NCI-H2227 treated with DMSO at 0.1 percent for 48 hours (cell line): ENCODE measurements around the gene BTN3A1.
"Not testable (repeated sequence)": the region's sequence is repeated elsewhere in the genome, so short reads cannot be mapped to it uniquely, and the experiment has no call there.

Experiments used
- DNase-seq: peaks from one replicate; lab custom pipeline; 2025; lab: John Stamatoyannopoulos, UW

BTN3A1 gene

GRCh38 chr6:26401987-26402658 lies at the start of gene BTN3A1:
BTN3A1 (plus strand) TSS chr6:26402275; CDS start chr6:26405564, 3,289 bp downstream.
- DNase-seq: peak; percentile 95

DNA sequence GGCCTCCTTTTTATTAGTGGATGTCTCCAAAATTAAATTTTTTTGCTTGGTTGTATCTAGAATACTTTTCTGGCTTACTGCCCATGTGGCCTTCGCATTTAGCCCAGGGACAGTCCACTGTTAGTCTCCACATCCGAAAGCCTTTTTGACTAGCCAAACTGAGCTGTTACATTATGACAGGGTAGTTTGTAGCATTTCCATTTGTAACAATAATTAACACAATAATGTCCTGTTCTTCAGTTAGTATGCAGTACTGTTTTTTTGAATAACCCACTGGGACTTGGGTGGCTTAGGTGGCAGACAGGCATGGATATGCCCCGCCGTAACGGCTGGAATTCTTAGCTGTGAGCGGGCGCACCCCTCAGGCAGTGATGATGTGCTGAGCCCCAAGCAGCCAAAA lies 49.8 kb upstream of the BTN3A1 start:
- DNase-seq: no peak

DNA sequence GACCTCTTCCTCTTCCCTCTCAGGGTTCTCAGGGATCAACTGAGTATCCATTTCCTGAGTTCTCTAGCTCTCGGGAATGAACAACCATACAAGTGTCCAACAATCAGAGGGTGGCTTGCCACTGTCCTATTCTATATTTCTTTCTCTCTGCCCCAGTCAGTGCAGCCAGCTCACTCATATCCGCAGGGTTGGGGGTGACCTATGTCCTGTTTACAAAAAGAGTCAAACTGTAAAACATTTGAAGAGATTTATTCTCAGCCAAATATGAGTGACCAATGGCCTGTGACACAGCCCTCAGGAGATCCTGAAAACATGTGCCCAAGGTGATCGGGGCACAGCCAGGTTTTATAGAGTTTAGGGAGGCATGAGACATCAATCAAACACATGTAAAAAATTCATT lies 47.9 kb upstream of the BTN3A1 start:
- no peak for DNase-seq

DNA sequence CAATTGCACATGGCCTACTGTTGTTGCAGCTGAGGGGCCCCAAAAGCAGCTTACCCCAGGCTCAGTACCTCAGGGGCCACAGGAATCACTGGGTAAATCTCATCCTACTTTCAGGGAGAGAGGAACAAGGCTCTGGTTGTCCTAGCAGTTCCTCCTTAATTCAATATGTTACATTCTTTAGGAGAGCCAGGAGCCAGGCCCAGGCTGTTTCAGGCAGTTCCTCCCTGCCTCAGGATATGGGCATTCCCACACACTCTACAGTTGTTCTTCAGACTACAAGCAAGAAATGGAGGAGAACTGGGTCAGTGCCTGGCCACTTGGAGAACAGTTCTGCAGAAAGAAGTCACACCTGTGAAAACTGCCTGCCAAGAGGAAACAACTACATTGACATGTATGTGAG lies 46.7 kb upstream of the BTN3A1 start:
- DNase-seq: no peak

DNA sequence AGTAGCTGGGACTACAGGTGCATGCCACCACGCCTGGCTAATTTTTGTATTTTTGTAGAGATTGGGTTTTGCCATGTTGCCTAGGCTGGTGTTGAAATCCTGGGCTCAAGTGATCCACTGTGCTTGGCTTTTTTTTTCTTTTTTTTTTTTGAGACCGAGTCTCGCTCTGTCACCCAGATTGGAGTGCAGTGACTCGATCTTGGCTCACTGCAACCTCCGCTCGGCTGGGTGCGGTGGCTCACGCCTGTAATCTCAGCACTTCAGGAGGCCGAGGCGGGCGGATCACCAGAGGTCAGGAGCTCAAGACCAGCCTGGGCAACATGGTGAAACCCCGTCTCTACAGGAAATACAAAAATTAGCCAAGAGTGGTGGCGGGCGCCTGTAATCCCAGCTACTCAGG lies 44.5 kb upstream of the BTN3A1 start:
- not testable (repeated sequence) for DNase-seq

DNA sequence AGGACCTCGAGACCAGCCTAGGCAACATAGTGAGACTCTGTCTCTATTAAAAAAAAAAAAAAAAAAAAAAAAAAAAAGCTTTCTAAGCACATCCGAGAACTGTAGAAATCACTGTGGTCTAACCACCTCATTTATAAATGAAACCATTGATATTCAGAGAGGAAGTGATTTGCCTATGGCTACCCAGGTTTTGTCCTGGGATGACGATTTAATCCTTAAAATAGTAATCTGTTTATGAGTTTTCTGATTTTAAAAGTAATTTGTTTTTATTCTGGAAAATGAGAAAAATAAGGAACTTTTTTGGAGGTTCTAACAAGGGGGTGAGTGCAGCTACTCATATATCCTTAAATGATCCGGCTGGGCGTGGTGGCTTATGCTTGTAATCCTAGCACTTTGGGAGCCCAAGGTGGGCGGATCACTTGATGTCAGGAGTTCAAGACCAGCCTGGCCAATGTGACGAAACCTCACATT lies 43.5 kb upstream of the BTN3A1 start:
- no peak for DNase-seq

GRCh38 chr6:26359765-26360164 lies 42.3 kb upstream of the BTN3A1 start:
- no peak for DNase-seq

- DNase-seq: no peak
Observed at GRCh38 chr6:26360451-26361416, 41.3 kb upstream of the BTN3A1 start.

DNA sequence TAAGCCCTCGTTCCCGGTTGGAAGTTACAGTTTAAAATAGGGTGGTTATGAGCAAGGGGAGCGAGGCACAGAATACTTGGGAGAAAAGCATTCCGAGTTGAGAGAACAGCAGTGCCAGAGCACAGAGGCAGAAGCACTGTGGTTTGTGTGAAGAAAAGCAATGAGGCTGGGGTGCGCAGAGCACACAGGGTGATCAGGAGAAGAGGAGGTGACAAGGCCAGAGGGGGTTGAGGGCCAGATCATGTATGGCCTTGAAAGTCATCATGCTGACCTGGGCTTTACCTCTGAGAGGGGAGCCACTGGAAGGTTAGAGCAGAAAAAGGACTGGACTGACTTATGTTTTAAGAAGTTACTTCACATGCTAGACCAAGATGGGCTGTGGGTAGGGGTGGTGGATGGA lies 40.5 kb upstream of the BTN3A1 start:
- DNase-seq: no peak

DNA sequence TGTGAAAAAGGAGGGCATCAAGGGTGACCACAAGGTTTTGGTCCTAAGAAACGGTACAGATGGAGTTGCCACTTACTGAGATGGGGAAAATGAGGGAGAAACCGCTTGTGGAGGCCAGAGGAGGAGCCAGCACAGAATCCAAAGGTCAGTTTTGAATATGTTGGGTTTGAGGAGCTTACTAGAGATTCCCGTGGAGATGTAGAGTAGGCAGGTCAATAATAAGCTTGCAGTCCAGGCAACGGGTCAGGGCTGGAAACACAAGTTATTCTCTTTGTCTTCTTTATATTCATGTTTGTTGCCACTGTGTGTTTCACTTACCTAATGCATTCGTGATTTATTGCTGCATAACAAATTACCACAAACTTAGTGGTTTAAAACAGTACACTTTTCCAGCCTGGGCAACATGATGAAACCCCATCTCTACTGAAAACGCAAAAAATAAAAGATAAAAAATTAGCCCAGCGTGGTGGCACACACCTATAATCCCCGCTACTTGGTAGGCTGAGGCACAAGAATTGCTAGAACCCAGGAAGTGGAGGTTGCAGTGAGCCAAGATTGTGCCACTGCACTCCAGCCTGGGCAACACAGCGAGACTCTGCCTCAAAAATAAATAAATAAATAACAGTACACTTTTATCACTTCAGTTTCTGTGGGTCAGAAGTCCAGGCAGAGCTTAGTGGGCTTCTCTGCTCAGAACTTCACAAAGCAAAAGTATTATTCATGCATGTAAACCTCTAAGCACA lies 39.8 kb upstream of the BTN3A1 start:
- no peak for DNase-seq

- no peak for DNase-seq
Observed at GRCh38 chr6:26362836-26363220, 39.2 kb upstream of the BTN3A1 start.

- DNase-seq: no peak
Observed at GRCh38 chr6:26363882-26364701, 38.0 kb upstream of the BTN3A1 start.

DNA sequence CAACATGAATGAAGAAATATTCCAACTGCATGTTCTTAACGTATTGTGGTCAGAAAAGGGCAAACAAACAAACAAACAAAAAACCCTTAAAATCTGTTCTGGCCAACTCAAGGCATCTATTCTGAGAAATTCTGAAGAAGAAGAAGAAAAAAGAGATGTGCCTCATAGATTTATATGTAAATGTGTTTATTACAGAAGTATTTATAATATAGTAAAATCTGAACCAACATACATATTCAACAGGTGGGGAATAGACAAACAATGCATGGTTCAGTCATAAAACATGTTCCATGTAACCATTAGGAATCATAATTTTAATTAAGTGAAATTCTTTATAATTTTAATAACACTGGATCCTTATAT lies 36.5 kb upstream of the BTN3A1 start:
- DNase-seq: no peak

DNA sequence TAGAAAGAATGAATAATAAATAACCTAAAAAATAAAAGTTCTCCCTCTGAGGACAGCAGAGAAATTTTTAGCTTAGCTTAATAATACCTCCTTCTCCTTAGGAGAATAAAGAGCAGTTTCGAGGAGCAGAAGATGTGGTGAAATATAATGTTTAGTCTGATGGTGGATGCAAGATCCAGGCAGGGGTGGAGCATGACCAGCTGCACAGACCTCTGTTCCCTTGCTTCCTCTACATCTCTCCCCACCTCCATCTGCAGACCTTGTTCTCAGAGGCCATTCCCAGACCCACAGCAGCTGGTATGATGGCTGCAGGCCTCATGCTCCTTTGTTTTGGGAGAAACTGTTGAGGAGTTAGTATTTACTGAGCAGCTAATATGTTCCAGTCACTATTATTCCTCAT lies 35.6 kb upstream of the BTN3A1 start:
- no peak for DNase-seq

DNA sequence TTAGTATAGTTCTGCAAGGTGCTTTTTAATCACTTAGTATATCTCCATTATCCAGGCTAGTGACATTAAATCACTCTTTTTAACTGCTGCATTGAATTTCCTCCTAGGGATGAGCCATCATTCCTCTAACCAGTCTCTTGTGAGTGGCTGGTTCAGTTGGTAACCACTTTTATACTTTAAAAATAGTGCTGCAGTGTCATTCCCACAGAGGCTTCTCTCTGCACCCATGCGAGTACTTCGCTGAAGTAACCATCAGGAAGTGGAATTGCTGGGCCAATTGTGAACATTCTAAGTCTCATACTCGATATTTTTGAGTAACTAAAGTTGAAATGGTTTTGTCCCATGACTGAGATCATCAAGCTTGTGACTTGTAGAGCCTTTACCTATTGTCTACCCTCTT lies 35.0 kb upstream of the BTN3A1 start:
- no peak for DNase-seq

GRCh38 chr6:26371813-26372212 lies 30.3 kb upstream of the BTN3A1 start:
- DNase-seq: not testable (repeated sequence)

DNA sequence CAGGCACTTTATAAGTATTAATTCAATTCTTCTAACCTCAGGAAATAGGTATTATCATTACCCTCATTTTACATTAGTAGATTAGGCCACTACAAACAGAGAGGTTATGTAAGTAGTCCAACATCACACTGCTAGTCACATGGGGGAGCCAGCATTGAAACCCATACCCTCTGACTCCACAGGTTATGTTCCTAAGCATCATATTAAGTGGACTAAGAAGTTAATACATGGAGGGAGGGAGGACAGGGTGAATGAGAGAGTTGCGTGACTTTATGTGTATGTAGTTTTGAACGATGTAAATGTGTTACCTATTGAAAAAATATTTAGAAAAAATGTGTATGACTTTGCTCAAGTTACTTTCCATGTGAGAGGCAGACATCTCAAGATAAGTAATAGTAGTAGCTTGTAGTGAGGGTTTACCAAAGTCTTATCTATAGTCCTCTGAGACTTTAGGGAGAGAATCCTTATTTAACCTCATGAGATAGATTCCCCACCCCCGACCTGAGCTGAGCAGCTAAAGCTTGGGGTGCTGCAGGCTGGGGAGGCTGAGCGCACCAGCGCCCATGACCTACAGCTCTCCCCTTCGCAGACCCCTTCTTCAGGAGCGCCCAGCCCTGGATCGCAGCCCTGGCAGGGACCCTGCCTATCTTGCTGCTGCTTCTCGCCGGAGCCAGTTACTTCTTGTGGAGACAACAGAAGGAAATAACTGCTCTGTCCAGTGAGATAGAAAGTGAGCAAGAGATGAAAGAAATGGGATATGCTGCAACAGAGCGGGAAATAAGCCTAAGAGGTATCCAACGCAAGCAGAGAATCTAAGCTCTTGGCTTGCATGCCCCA lies 29.5 kb upstream of the BTN3A1 start:
- no peak for DNase-seq

DNA sequence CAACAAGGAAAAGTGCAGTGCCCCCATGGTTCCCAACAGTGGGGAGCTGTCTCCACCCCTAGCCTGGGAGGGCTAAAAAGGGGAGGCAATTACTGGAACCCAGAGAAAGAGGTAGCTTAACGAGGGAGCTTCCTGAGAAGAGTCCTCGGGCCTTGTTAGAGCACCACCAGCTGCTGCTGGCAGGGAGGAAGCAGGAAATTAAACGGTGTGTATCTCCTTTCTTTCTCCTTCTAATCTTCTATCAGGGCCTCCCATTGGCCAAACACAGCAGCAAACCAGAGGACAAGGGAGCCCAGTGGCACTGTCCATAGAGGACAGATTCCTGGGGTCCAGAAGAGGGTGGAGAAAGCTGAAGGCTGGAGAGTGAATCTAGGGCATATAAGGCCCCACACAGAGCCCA lies 26.8 kb upstream of the BTN3A1 start:
- no peak for DNase-seq

DNA sequence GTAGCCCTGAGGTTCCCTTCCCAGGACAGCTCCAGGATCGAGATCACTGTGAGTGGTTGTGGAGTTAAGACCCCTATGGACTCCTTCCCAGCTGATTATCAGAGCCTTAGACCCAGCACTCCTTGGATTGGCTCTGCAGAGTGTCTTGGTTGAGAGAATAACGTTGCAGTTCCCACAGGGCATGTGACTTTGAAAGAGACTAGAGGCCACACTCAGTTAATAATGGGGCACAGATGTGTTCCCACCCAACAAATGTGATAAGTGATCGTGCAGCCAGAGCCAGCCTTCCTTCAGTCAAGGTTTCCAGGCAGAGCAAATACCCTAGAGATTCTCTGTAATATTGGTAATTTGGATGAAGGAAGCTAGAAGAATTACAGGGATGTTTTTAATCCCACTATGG lies 24.4 kb upstream of the BTN3A1 start:
- DNase-seq: no peak

GRCh38 chr6:26378143-26378542 lies 23.9 kb upstream of the BTN3A1 start:
- DNase-seq: not testable (repeated sequence)

GRCh38 chr6:26379292-26379691 lies 22.8 kb upstream of the BTN3A1 start:
- no peak for DNase-seq
